GM15510 (cell line): ENCODE data around the gene ANKRD28.

Experiments
- POLR2A ChIP-seq: IDR thresholded peaks from 3 replicates; pipeline ENCODE4 v1.6.1; 2011; ENCODE audit warnings: borderline replicate concordance; ENCODE audit not compliant: insufficient read length; ENCODE audit errors: extremely low read depth

Gene ANKRD28

GRCh38 chr3:15783361-15783969 is 14.3 kb downstream of the ANKRD28 start:
- no peak for TF ChIP-seq POLR2A

- TF ChIP-seq POLR2A = no peak
Measured at GRCh38 chr3:15782429-15782828, 15.3 kb downstream of the ANKRD28 start.

GRCh38 chr3:15781637-15782402 is 16.0 kb downstream of the ANKRD28 start:
- no peak for TF ChIP-seq POLR2A

GRCh38 chr3:15781131-15781530 is 16.6 kb downstream of the ANKRD28 start:
- no peak for TF ChIP-seq POLR2A

DNA sequence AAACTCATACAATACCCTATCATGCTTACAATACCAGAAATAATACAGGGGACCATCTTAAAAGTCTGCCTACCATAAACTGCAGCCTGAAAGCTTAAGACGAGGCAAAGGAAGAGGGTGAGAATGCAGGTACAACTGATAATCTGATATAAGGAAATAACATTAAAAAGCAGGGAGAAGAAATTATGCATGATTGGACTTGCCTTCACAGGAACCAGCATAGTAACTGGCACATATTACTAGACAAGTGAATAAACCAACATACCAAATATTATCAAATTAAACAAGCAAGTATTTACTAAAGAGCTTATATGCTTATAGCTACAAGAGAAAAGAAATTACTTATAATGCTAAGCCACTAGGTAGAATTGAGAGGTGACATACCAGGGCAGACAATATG is 18.7 kb downstream of the ANKRD28 start:
- TF ChIP-seq POLR2A = no peak

DNA sequence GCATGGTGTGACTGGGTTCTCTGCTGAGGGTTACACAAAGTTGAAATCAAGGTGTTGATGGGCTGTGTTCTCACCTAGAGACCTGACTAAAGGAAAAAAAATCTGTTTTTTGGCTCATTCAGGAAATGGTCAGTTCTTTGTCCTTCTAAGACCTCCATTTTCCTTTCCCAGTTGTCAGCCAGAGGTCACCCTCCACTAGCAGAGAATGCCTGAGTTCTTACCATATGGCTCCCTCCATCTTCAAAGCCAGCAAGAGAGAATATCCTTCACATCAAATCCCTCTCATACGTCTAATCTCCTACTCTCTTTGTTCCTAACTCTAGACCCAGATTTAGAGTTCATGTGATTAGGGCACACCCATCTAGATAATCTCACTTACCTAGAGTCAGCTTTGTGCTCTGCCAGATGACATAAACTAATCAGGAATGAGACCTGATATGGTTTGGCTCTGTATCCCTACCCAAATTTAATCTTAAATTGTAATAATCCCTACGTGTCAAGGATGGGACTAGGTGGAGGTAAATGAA is 19.4 kb downstream of the ANKRD28 start:
- TF ChIP-seq POLR2A = no peak

GRCh38 chr3:15771444-15771843 is 26.3 kb downstream of the ANKRD28 start:
- no peak for TF ChIP-seq POLR2A

GRCh38 chr3:15769256-15769915 is 28.4 kb downstream of the ANKRD28 start:
- TF ChIP-seq POLR2A = no peak

DNA sequence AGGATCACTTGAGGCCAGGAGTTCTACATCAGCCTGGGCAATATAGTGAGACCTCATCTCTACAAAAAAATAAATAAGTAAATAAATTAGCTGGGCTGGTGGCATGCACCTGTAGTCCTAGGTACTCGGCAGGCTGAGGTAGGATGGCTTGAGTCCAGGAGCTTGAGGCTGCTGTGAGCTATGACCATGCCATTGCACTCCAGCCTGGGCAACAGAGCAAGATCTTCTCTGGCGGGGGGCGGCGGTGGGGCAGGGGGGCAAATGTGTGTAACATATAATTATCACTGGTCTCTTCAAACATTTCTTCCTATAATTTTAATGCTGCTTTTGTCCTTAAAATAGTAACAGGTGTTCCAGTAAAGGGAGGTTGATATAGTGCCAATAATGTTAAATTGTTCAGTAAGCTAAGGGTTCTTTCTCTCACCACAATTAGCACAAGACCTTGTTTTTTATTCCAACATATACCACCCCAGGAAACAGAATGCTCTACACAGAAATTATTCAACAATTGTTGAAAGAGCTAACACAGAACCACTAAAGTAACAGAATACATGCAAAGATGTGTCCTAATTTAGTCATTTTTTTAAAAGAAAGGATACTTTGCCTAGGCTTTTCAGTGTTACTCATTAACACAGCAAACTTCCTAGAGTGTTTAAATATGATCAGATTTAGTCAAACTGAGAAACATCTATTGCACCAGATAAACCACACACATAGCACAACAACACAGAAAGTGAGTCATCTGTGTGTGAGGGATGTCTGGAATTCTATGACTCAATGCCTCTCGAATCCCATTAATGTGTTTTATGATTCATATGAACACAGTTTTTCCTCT is 29.1 kb downstream of the ANKRD28 start:
- no peak for TF ChIP-seq POLR2A

DNA sequence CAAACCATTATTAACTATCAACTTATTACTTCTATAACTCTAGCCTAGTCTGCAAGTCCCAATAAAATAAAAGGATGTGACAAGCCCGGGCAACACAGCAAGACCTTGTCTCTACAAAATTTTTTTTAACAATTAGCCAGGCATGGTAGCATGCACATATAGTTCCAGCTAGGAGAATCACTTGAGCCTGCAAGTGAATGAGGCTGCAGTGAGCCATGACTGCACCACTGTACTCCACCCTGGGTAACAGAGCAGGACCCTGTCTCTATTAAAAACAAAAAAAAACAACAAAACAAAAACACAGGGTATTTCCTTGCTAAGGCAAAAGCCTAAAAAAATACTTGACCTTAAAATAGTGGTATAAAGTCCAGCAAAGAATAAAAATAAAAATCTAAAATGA is 31.4 kb downstream of the ANKRD28 start:
- no peak for TF ChIP-seq POLR2A

DNA sequence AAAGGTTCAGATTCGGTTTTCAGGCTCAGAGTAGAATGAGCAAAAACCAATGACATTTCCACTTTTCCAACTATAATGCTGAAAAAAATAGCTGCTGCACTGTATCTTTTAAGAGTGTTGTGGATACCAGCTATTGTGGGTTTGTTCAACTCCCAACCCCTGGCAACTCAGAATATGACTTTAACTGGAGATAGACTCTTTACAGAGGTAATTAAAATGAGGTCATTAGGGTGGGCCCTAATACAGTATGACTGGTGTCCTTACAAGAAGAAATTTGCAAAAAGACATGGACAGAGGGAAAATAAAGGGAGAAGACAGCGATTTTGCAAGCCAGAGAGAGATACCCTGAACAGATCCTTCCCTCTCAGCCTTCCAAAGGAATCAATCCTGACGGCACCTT is 39.5 kb downstream of the ANKRD28 start:
- no peak for TF ChIP-seq POLR2A

DNA sequence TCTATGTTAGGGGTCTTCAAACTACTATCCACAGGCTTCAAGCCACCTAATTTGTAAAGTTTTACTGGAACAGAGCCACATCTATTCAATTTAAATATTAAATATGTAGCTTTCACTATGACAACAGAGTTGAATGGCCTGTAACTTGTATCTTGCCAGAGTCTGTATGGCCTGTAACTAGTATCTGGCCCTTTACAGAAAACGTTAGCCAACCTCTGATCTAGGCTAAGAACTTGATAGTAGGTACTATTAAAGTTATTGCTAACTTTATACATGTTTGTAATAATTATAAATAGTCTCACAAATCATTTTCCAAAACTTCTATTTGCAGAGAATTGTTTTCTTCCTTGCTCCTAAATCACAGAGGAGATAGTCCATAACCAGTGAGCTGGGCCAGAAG is 40.0 kb downstream of the ANKRD28 start:
- no peak for TF ChIP-seq POLR2A

GRCh38 chr3:15756505-15756904 is 41.3 kb downstream of the ANKRD28 start:
- TF ChIP-seq POLR2A = no peak

DNA sequence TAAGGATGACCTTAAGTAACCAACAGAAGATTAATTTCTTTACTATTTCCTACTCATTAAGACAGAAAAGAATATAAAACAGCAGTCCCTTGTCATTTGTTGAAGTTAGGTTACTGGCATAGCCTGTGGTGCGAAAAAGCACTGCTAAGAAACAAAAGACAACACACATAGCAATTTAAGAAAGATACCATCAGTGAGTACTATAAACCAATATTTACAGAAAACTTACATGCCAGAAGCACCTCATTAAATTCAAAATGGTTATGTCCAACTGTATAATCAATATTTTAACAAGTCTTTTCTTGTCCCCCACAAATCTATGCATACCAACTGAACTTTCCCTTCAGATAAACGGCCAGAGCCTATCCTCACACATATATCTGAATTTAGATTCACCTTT is 42.0 kb downstream of the ANKRD28 start:
- TF ChIP-seq POLR2A = no peak

GRCh38 chr3:15755181-15755580 is 42.6 kb downstream of the ANKRD28 start:
- TF ChIP-seq POLR2A = no peak
